Mucosa of descending colon (tissue), 3 donors: Measurements from ENCODE around the gene COQ9. TPM values are rescaled to one million over a fixed set of nuclear protein-coding genes. Genes with fewer than 3 reads are reported as not detected.
A peak's percentile ranks its signal among the peaks of the same experiment; 100 is the strongest.

ENCODE experiments used
- ATAC-seq: fragments of 200-7000 bp; cut with Tn5 transposase; one replicate; pipeline ENCODE4 v1.9.1; 2020; ENCODE audit warnings: mild to moderate bottlenecking, moderate library complexity
- DNase-seq, 3 donors: peaks; one replicate each; pipeline ENCODE4 v3.0.0-alpha.2; 2020
- H3K36me3 ChIP-seq: fragments of 200-600 bp; one replicate; pipeline ENCODE4 v1.8.0; 2021; ENCODE audit warnings: low read depth, mild to moderate bottlenecking
- H3K4me1 ChIP-seq: fragments of 200-600 bp; one replicate; pipeline ENCODE4 v1.8.0; 2021; ENCODE audit warnings: low read depth, mild to moderate bottlenecking
- H3K4me3 ChIP-seq: fragments of 200-600 bp; one replicate; pipeline ENCODE4 v1.8.0; 2021; ENCODE audit warnings: mild to moderate bottlenecking
- H3K9me3 ChIP-seq: fragments of 200-600 bp; one replicate; pipeline ENCODE4 v1.8.0; 2021; ENCODE audit warnings: mild to moderate bottlenecking
- CTCF ChIP-seq: fragments of 200-600 bp; IDR thresholded peaks from one replicate; pipeline ENCODE4 v1.8.0; 2022; ENCODE audit warnings: antibody characterized with exemption, mild to moderate bottlenecking
- intact Hi-C, 2 donors: fragments of 100-400 bp; cut with DNase I in 1 of 2; cut with micrococcal nuclease in 1 of 2; formaldehyde crosslinking; loops; one replicate each; pipeline versions ENCODE4 v1.11.0 to v1.11.1; 2022; cut with DNase I, micrococcal nuclease
- total RNA-seq, 3 donors: library from RNA; stranded (reverse); fragmentation: NEBNext Ultra II Directional in 2 of 3; extraction: Animal tissue kit (Norgen Biotek cat#: 25700) in 2 of 3; gene quantifications; one replicate each; pipeline versions ENCODE4 v1.2.1 to v1.2.4, GENCODE V29; 2021 to 2023
- donor health status: DM: no; HTN: no; CAD: no; lungs with moderate emphysema.
- donor health status: DM: no; HTN: no; CAD: no.
- donor health status: DM: no; HTN: yes; CAD: no.

COQ9 gene
- total RNA-seq, 3 donors from 2014 or later: 98.0 to 147 (median 109) TPM

- DNase-seq: peak in 1 of 3 donors; percentile 33
Observed at GRCh38 chr16:57482845-57483545, 35.7 kb downstream of the COQ9 start.

GRCh38 chr16:57483725-57484514 lies 36.6 kb downstream of the COQ9 start:
- ATAC-seq: no peak
- peaks cover 27% of the 10 kb centered on the region for H3K4me1 ChIP-seq
- no peaks in the 10 kb centered on the region for H3K36me3 ChIP-seq
- no peak for TF ChIP-seq CTCF
- intact Hi-C loops: no loop called here
- no peak overlapping the region for H3K4me3 ChIP-seq
- no peaks in the 10 kb centered on the region for H3K9me3 ChIP-seq
- no peak for DNase-seq

More at GRCh38 chr16:57482845-57483545, 35.7 kb downstream of the COQ9 start:
- Histone ChIP-seq H3K36me3 (no peaks in the 10 kb centered on the region), H3K9me3 (no peaks in the 10 kb centered on the region), H3K4me1 (peaks cover 31% of the 10 kb centered on the region), H3K4me3 (no peak overlapping the region)
- no peak for TF ChIP-seq CTCF
- no peak for ATAC-seq
- intact Hi-C loops: no loop called here

- ATAC-seq: no peak
- intact Hi-C loops: no loop called here
Observed at GRCh38 chr16:57484515-57485005, 37.3 kb downstream of the COQ9 start.

GRCh38 chr16:57485091-57485915 lies 38.0 kb downstream of the COQ9 start:
- Histone ChIP-seq H3K36me3 (no peaks in the 10 kb centered on the region), H3K4me1 (peaks cover 21% of the 10 kb centered on the region), H3K9me3 (no peaks in the 10 kb centered on the region), H3K4me3 (peak overlapping the region; percentile 74)
- ATAC-seq: peak; percentile 70
- intact Hi-C loops: no loop called here
- DNase-seq: peak; percentile 60 to 81 (median 80)
- TF ChIP-seq CTCF: no peak

More at GRCh38 chr16:57484515-57485005, 37.3 kb downstream of the COQ9 start:
- no peak for DNase-seq
- peaks cover 23% of the 10 kb centered on the region for H3K4me1 ChIP-seq
- H3K36me3 ChIP-seq: no peaks in the 10 kb centered on the region
- no peaks in the 10 kb centered on the region for H3K9me3 ChIP-seq
- no peak for TF ChIP-seq CTCF
- H3K4me3 ChIP-seq: no peak overlapping the region
